Left lung (tissue), 10 donors: ENCODE results near the gene OSGIN1. TPM values are rescaled to one million over a fixed set of nuclear protein-coding genes. Genes with fewer than 3 reads are reported as not detected.
A peak's percentile ranks its signal among the peaks of the same experiment; 100 is the strongest.

Source experiments
- ATAC-seq: fragments of 200-7000 bp; cut with Tn5 transposase; one replicate; pipeline ENCODE4 v1.9.1; 2020; ENCODE audit warnings: moderate library complexity
- DNase-seq, 4 donors: peaks; one replicate each; pipeline ENCODE4 v3.0.0-alpha.2; 2013 to 2020
- H3K27ac ChIP-seq, 2 donors: fragments of 200-600 bp; sonication (generic) in 1 of 2; one replicate each; pipeline versions ENCODE4 v1.5.0 to v1.8.0; 2020 to 2021
- H3K27me3 ChIP-seq, 2 donors: fragments of 200-600 bp; sonication (generic) in 1 of 2; one replicate each; pipeline versions ENCODE4 v1.5.0 to v1.8.0; 2020 to 2021
- H3K36me3 ChIP-seq, 2 donors: fragments of 200-600 bp; sonication (generic) in 1 of 2; one replicate each; pipeline versions ENCODE4 v1.5.0 to v1.8.0; 2020 to 2021
- H3K4me1 ChIP-seq, 2 donors: fragments of 200-600 bp; one replicate each; pipeline ENCODE4 v1.8.0; 2021
- H3K4me3 ChIP-seq, 2 donors: fragments of 200-600 bp; sonication (generic) in 1 of 2; one replicate each; pipeline versions ENCODE4 v1.5.0 to v1.8.0; 2020 to 2021; ENCODE audit warnings: mild to moderate bottlenecking in 1 of 2
- H3K9me3 ChIP-seq, 2 donors: fragments of 200-600 bp; sonication (generic) in 1 of 2; one replicate each; pipeline versions ENCODE4 v1.5.0 to v1.8.0; 2020 to 2021
- intact Hi-C, 2 donors: fragments of 100-400 bp; cut with DNase I; formaldehyde crosslinking; loops; one replicate each; pipeline versions ENCODE4 v1.11.2 to v1.14.2; 2022
- polyA plus RNA-seq, 6 donors: library from polyadenylated mRNA; unstranded; fragments of 120-200 nt; gene quantifications; one replicate each; pipeline ENCODE4 v1.2.1, GENCODE V29; 2013; ENCODE audit not compliant: insufficient read length in 6 of 6
- total RNA-seq, 2 donors: library from RNA; stranded (reverse); fragmentation: NEBNext Ultra II Directional; extraction: Animal tissue kit (Norgen Biotek cat#: 25700); gene quantifications; one replicate each; pipeline ENCODE4 v1.2.1, GENCODE V29; 2021
- TF ChIP-seq, protein P1 (sequence below), 2 donors: fragments of 200-600 bp; sonication (generic) in 1 of 2; IDR thresholded peaks; one replicate each; pipeline versions ENCODE4 v1.5.0 to v1.8.0; 2021; ENCODE audit warnings: antibody characterized with exemption in 2 of 2
- donor health status: DM: no; HTN: yes; CAD: no.
- donor health status: DM: no; HTN: no; CAD: no.

The OSGIN1 gene
- total and polyA plus RNA-seq, 8 donors, result 0.47 to 18.0 (median 0.70) TPM

DNA sequence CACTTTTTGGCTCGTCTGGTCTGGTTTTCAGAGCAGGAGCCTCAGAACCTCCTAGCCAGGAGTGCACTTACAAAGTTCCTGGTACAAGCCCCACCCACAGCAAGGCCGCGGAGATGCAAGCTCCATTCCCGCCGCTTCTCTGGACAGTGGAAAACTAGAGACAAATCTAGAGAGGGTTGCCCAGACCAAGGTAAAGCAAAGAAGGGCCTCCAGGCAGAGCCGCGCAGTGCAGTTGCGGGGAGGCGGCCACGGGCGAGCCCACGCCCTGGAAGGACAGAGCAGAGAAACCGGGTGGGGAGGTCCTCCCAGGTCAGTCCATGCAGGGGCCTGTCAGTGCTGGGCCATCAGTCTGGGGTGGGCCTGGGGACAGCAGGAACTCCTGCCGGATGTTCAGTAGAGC lies 11.0 kb upstream of the OSGIN1 start:
- H3K4me3 ChIP-seq, result no peak overlapping the region
- no peaks in the 10 kb centered on the region for H3K9me3 ChIP-seq
- H3K27me3 ChIP-seq, result no peaks in the 10 kb centered on the region
- intact Hi-C loops, result no loop called here
- no peak overlapping the region for H3K27ac ChIP-seq
- ATAC-seq (no peak), DNase-seq (no peak)
- TF ChIP-seq, protein P1, sequence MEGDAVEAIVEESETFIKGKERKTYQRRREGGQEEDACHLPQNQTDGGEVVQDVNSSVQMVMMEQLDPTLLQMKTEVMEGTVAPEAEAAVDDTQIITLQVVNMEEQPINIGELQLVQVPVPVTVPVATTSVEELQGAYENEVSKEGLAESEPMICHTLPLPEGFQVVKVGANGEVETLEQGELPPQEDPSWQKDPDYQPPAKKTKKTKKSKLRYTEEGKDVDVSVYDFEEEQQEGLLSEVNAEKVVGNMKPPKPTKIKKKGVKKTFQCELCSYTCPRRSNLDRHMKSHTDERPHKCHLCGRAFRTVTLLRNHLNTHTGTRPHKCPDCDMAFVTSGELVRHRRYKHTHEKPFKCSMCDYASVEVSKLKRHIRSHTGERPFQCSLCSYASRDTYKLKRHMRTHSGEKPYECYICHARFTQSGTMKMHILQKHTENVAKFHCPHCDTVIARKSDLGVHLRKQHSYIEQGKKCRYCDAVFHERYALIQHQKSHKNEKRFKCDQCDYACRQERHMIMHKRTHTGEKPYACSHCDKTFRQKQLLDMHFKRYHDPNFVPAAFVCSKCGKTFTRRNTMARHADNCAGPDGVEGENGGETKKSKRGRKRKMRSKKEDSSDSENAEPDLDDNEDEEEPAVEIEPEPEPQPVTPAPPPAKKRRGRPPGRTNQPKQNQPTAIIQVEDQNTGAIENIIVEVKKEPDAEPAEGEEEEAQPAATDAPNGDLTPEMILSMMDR (IDR thresholded peaks at IDR 0.05), result no peak
- no peaks in the 10 kb centered on the region for H3K36me3 ChIP-seq
- peaks cover 0 to 4% of the 10 kb centered on the region in 2 donors for H3K4me1 ChIP-seq

DNA sequence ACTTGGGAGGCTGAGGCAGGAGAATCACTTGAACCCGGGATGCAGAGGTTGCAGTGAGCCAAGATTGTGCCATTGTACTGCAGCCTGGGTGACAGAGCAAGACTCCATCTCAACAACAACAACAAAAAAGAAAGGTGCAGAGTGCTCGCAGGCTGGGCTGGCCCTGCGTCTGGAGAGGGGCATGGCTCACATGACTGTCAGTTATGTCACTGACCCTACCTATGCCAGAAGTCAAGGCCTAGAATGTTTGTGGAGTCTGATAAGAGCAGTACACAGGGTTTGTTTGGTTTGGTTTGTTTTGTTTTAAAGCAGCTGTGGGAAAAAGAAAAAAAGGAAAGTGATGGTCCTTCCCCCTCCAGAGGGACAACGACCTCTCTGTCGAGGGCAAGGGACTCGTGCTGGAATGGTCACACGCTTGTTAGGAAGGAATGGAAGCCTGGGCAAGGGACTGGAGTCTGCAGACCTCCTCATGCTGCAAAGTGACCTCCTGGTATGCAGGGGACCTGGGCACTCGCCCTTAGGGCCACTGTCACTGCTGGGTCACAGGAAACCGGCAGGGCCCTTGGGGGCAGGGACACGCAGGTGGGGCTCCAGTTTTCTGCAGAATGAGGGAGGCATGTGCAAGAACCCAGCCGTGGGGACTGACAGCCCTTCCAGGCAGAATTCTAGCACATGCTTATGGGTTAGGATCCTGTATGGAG lies 10.1 kb upstream of the OSGIN1 start:
- H3K27ac ChIP-seq, result no peak overlapping the region
- ATAC-seq, result peak; percentile 48
- H3K4me3 ChIP-seq, result no peak overlapping the region
- TF ChIP-seq, protein P1 (IDR thresholded peaks at IDR 0.05), result no peak
- peaks cover 0 to 4% of the 10 kb centered on the region in 2 donors for H3K4me1 ChIP-seq
- DNase-seq, result no peak
- H3K9me3 ChIP-seq, result no peaks in the 10 kb centered on the region
- no peaks in the 10 kb centered on the region for H3K36me3 ChIP-seq
- H3K27me3 ChIP-seq, result no peaks in the 10 kb centered on the region
- intact Hi-C loops, result no loop called here

DNA sequence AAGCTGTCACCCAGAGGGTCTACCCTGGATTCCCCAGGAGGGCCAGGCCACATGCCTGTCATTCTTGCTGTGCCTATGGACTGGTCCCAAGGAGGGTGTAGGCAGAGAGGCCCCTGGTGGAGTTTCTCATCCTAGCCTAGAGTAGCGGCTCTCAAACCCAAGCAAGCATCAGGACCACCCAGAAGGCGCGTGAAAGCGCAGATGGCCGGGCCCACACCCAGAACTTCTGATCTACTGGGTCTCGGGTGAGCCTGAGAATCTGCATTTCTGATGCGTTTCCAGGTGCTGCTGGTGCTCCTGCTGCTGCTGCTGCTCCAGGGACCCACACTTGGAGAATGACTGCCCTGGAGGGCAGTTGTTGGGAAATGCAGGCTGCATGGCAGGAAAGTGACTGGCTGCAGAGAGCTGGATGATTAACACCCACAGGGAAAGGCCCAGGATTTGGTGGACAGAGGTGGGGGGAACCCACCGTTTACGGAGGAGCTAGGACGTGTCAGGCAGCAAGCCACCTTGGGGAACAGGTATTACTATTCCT lies 9.5 kb upstream of the OSGIN1 start:
- Histone ChIP-seq H3K27me3 (no peaks in the 10 kb centered on the region), H3K4me1 (peaks cover 0 to 4% of the 10 kb centered on the region in 2 donors), H3K27ac (no peak overlapping the region), H3K36me3 (no peaks in the 10 kb centered on the region), H3K9me3 (no peaks in the 10 kb centered on the region), H3K4me3 (no peak overlapping the region)
- ATAC-seq (no peak), DNase-seq (no peak)
- TF ChIP-seq, protein P1 (IDR thresholded peaks at IDR 0.05), result no peak
- intact Hi-C loops, result no loop called here

DNA sequence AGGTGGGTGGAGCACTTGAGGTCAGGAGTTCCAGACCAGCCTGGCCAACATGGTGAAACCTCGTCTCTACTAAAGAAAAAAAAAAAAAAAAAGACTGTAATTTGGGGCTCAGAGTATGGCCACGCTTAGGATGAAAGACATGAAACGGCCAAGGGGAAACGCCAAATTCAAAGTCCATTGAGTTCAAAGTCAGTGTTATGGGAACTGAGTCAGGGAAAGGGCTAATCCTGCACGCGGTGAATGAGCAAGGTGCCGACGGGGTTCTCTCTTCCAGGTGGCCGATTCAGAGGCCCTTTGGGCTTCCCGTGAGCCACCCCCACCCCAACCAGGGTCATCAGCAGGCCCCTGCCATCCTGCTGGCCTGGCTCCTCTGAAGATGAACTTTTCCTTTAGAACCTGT lies 7.5 kb upstream of the OSGIN1 start:
- Histone ChIP-seq H3K27me3 (no peaks in the 10 kb centered on the region), H3K9me3 (no peaks in the 10 kb centered on the region), H3K36me3 (no peaks in the 10 kb centered on the region), H3K4me3 (no peak overlapping the region), H3K27ac (no peak overlapping the region), H3K4me1 (no peaks in the 10 kb centered on the region)
- peak in 1 of 4 donors; percentile 39 for DNase-seq
- no peak for ATAC-seq
- TF ChIP-seq, protein P1 (IDR thresholded peaks at IDR 0.05), result no peak
- intact Hi-C loops, result no loop called here

DNA sequence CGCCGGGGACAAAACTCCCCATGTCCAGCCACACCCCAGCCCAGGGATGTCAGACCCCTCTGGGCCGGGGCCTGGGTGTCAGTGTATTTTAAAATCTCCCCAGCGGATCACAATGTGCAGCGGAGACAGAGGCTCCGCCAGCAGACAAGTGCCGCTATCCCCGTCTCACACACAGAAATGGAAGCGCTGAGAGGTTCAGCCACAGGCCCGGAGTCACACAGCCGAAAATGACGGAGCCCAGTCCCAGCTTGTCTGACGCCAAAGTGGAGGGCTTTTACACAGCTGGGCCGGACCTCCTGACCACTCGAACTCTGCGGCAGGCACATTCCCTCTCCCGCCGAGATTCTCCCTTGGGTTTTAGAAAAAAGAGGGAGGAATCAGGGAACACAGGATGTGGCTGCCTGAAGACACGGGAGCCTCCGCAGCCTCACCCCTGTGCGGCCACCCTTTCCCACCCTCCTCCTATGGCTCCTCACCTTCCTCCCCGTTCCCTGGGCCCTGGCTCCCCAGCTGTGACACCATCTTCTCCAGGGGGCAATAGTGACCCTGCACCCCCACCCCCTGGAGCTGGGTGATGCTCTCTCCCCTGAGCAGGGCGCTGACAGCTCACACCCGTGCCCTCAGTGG lies 6.8 kb upstream of the OSGIN1 start:
- TF ChIP-seq, protein P1 (IDR thresholded peaks at IDR 0.05), result no peak
- Histone ChIP-seq H3K9me3 (no peaks in the 10 kb centered on the region), H3K27me3 (no peaks in the 10 kb centered on the region), H3K36me3 (no peaks in the 10 kb centered on the region), H3K27ac (no peak overlapping the region), H3K4me3 (no peak overlapping the region), H3K4me1 (no peaks in the 10 kb centered on the region)
- ATAC-seq (no peak), DNase-seq (peak in 1 of 4 donors; percentile 58)
- intact Hi-C loops, result no loop called here
